Pancreas (tissue), 10 donors: ENCODE results near the gene MEF2D. TPM values are rescaled to one million over a fixed set of nuclear protein-coding genes. Genes with fewer than 3 reads are reported as not detected.

Source experiments
- ATAC-seq, 4 donors: fragments of 200-7000 bp; cut with Tn5 transposase; one replicate each; pipeline versions ENCODE4 v1.8.0 to v1.9.1; 2020; ENCODE audit warnings: mild to moderate bottlenecking in 4 of 4, moderate library complexity in 4 of 4
- DNase-seq, 6 donors: peaks; one replicate each; pipeline ENCODE4 v3.0.0-alpha.2; 2020
- FAIRE-seq: peaks from 2 replicates; lab custom pipeline; 2012; peaks lifted over from hg19 to GRCh38; lab: Jason Lieb, UNC
- H3K27ac ChIP-seq, 4 donors: fragments of 200-600 bp; sonication (generic); 1 replicate in 3 of 4; 2 replicates in 1 of 4; pipeline versions ENCODE4 v1.5.0 to v1.8.0; 2020
- H3K27me3 ChIP-seq, 4 donors: fragments of 200-600 bp; one replicate each; pipeline ENCODE4 v1.8.0; 2021
- H3K36me3 ChIP-seq, 3 donors: fragments of 200-600 bp; sonication (generic) in 1 of 3; one replicate each; pipeline versions ENCODE4 v1.5.0 to v1.8.0; 2020 to 2021
- H3K4me1 ChIP-seq, 3 donors: fragments of 200-600 bp; one replicate each; pipeline ENCODE4 v1.8.0; 2021
- H3K4me3 ChIP-seq, 4 donors: fragments of 200-600 bp; sonication (generic) in 2 of 4; one replicate each; pipeline versions ENCODE4 v1.5.0 to v1.8.0; 2020 to 2021
- H3K9me3 ChIP-seq, 4 donors: fragments of 200-600 bp; one replicate each; pipeline ENCODE4 v1.8.0; 2021
- CTCF ChIP-seq, 4 donors: fragments of 200-600 bp; sonication (generic) in 3 of 4; IDR thresholded peaks; one replicate each; pipeline versions ENCODE4 v1.5.0 to v1.8.0; 2021; ENCODE audit warnings: antibody characterized with exemption in 4 of 4
- WGBS, 2 donors: extraction: QIAGEN DNeasy Blood & Tissue Kit; methylation state at CpG; one replicate each; pipeline ENCODE4 v1.1.7; 2013; 5-methylcytosine and 5-hydroxymethylcytosine counted together
- intact Hi-C, 3 donors: fragments of 100-400 bp; cut with DNase I; formaldehyde crosslinking; loops; one replicate each; pipeline versions ENCODE4 v1.11.1 to v1.14.2; 2022
- polyA plus RNA-seq, 2 donors: library from polyadenylated mRNA; stranded (reverse); fragments of 200-250 nt; gene quantifications; one replicate each; pipeline ENCODE4 v1.2.3, GENCODE V29; 2013
- total RNA-seq, 6 donors: library from RNA; stranded (reverse); fragmentation: NEBNext Ultra II Directional in 4 of 6; extraction: Animal tissue kit (Norgen Biotek cat#: 25700) in 4 of 6; gene quantifications; one replicate each; pipeline versions ENCODE4 v1.2.1 to v1.2.4, GENCODE V29; 2021 to 2023
- donor health status: healthy with polysubstance abuse.
- donor health status: DM: no; HTN: no; CAD: no; lungs with moderate emphysema.
- donor health status: DM: no; HTN: no; CAD: no.
- donor health status: control.
- donor health status: control.
- donor health status: Bipolar disorder and iron deficiency.
- donor health status: DM: yes; HTN: yes; CAD: no.
- donor health status: DM: no; HTN: no; CAD: no.
- donor health status: DM: no; HTN: no; CAD: no.
- donor health status: DM: yes; HTN: yes; CAD: no.

The MEF2D gene
- total and polyA plus RNA-seq, 8 donors: 15.7 to 31.8 (median 23.6) TPM

- no peak for DNase-seq
- intact Hi-C loops: loop anchor here (2.0 to 10.0 kb wide), 3 partner anchors 57 to 60 kb away; no protein-coding TSS in a partner anchor
- H3K27me3 ChIP-seq: peaks cover 0 to 32% (median 0%) of the 10 kb centered on the region in 4 donors
- peak in 1 of 4 donors; percentile 29 for ATAC-seq
- TF ChIP-seq CTCF (IDR thresholded peaks at IDR 0.05): no peak
- H3K4me3 ChIP-seq: no peak overlapping the region
- H3K36me3 ChIP-seq: no peaks in the 10 kb centered on the region
- no peaks in the 10 kb centered on the region for H3K9me3 ChIP-seq
- WGBS, 2 donors: 5 to 14% methylated on average over 1 of the region's 1 CpG
- H3K27ac ChIP-seq: no peak overlapping the region
- H3K4me1 ChIP-seq: no peaks in the 10 kb centered on the region
- FAIRE-seq: no peak
Observed at GRCh38 chr1:156444407-156445001, 56.1 kb downstream of the MEF2D start.

GRCh38 chr1:156443286-156443685 is 57.3 kb downstream of the MEF2D start:
- H3K27ac ChIP-seq: no peak overlapping the region
- peaks cover 0 to 40% (median 2%) of the 10 kb centered on the region in 4 donors for H3K27me3 ChIP-seq
- FAIRE-seq: no peak
- 53 to 54% methylated on average over 6 of the region's 6 CpGs for WGBS, 2 donors
- H3K4me1 ChIP-seq: no peaks in the 10 kb centered on the region
- ATAC-seq: no peak
- no peaks in the 10 kb centered on the region for H3K36me3 ChIP-seq
- H3K9me3 ChIP-seq: no peaks in the 10 kb centered on the region
- no peak overlapping the region for H3K4me3 ChIP-seq
- intact Hi-C loops: loop anchor here in 1 of 3 donors (10.0 kb wide), 1 partner anchor 58 kb away; no protein-coding TSS in a partner anchor
- DNase-seq: no peak
- TF ChIP-seq CTCF (IDR thresholded peaks at IDR 0.05): no peak

GRCh38 chr1:156440654-156441437 is 59.7 kb downstream of the MEF2D start:
- Histone ChIP-seq H3K4me3 (no peak overlapping the region), H3K4me1 (peaks cover 0 to 3% (median 0%) of the 10 kb centered on the region in 3 donors), H3K27me3 (peaks cover 0 to 57% (median 8%) of the 10 kb centered on the region in 4 donors), H3K9me3 (no peaks in the 10 kb centered on the region), H3K27ac (no peak overlapping the region), H3K36me3 (no peaks in the 10 kb centered on the region)
- no peak for DNase-seq
- TF ChIP-seq CTCF (IDR thresholded peaks at IDR 0.05): no peak
- intact Hi-C loops: loop anchor here in 1 of 3 donors (10.0 kb wide), 1 partner anchor 56 kb away; no protein-coding TSS in a partner anchor
- ATAC-seq: no peak
- 26 to 34% methylated on average over 9 of the region's 9 CpGs for WGBS, 2 donors
- no peak for FAIRE-seq

- Histone ChIP-seq H3K27ac (no peak overlapping the region), H3K4me3 (no peak overlapping the region), H3K36me3 (no peaks in the 10 kb centered on the region), H3K4me1 (peaks cover 0 to 3% (median 0%) of the 10 kb centered on the region in 3 donors), H3K27me3 (peaks cover 0 to 61% (median 8%) of the 10 kb centered on the region in 4 donors), H3K9me3 (no peaks in the 10 kb centered on the region)
- DNase-seq (no peak), FAIRE-seq (no peak), ATAC-seq (no peak)
- no peak for TF ChIP-seq CTCF (IDR thresholded peaks at IDR 0.05)
- 17% methylated on average over 14 of the region's 14 CpGs for WGBS, 2 donors
- intact Hi-C loops: loop anchor here in 1 of 3 donors (10.0 kb wide), 1 partner anchor 55 kb away; no protein-coding TSS in a partner anchor
Observed at GRCh38 chr1:156439777-156440183, 60.8 kb downstream of the MEF2D start.
